ENCODE measurements around the gene SMIM44. TPM values are rescaled to one million over a fixed set of nuclear protein-coding genes. Genes with fewer than 3 reads are reported as not detected.
"Not testable (repeated sequence)": the region's sequence is repeated elsewhere in the genome, so short reads cannot be mapped to it uniquely, and the experiment has no call there.

SMIM44 gene
- total and polyA plus RNA-seq, 2 donors (not counting 1 experiment from before 2014, with no cell fraction given) = not detected

GRCh38 chr19:3455393-3455955 lies 27.8 kb downstream of the SMIM44 start:
- no peak overlapping the region for H2AFZ ChIP-seq (ENCODE audit: low read length)
- no peaks in the 10 kb centered on the region for H4K20me1 ChIP-seq (ENCODE audit: control insufficient read depth, extremely low read depth, insufficient read depth, low read length)
- H3K27ac ChIP-seq (ENCODE audit: insufficient read depth, low read length) = no peak overlapping the region
- peaks cover 25% of the 10 kb centered on the region for H3K4me1 ChIP-seq (ENCODE audit: control insufficient read depth, extremely low read depth, insufficient read depth, low read length)
- DNase-seq (ENCODE audit: low read depth in 2 of 2) = no peak
- peaks cover 35% of the 10 kb centered on the region for H3K79me2 ChIP-seq (ENCODE audit: control insufficient read depth, insufficient read depth, low read length)
- H3K9me3 ChIP-seq (ENCODE audit: control insufficient read depth, insufficient read depth, low read depth, low read length) = no peaks in the 10 kb centered on the region
- no peak overlapping the region for H3K4me3 ChIP-seq (replicated peaks in 1 of 4; ENCODE audit: control extremely low read depth in 1 of 4, insufficient read depth in 1 of 4, low read depth in 3 of 4, low read length in 4 of 4)
- H3K27me3 ChIP-seq (ENCODE audit: control insufficient read depth, insufficient read depth, low read length) = no peaks in the 10 kb centered on the region
- H3K9ac ChIP-seq (ENCODE audit: insufficient read depth, low read length) = no peak overlapping the region
- no peak overlapping the region for H3K4me2 ChIP-seq (ENCODE audit: extremely low read depth, insufficient read depth, low read length)
- H3K36me3 ChIP-seq (ENCODE audit: control insufficient read depth, insufficient read depth, low read length) = peaks cover 34% of the 10 kb centered on the region
- TF ChIP-seq CTCF (conservative IDR thresholded peaks at IDR 0.05 in 1 of 2, IDR thresholded peaks at IDR 0.05 in 1 of 2; ENCODE audit: low read depth in 1 of 2, low read length in 2 of 2) = no peak
- TF ChIP-seq EZH2 (IDR thresholded peaks at IDR 0.05; ENCODE audit: low read length, missing control alignments) = no peak

- Histone ChIP-seq H3K4me2 (ENCODE audit: extremely low read depth, insufficient read depth, low read length) (no peak overlapping the region), H2AFZ (ENCODE audit: low read length) (no peak overlapping the region), H3K36me3 (ENCODE audit: control insufficient read depth, insufficient read depth, low read length) (peaks cover 32% of the 10 kb centered on the region), H3K27ac (ENCODE audit: insufficient read depth, low read length) (no peak overlapping the region), H3K79me2 (ENCODE audit: control insufficient read depth, insufficient read depth, low read length) (peaks cover 32% of the 10 kb centered on the region), H3K9ac (ENCODE audit: insufficient read depth, low read length) (no peak overlapping the region), H3K4me3 (replicated peaks in 1 of 4; ENCODE audit: control extremely low read depth in 1 of 4, insufficient read depth in 1 of 4, low read depth in 3 of 4, low read length in 4 of 4) (no peak overlapping the region), H3K9me3 (ENCODE audit: control insufficient read depth, insufficient read depth, low read depth, low read length) (no peaks in the 10 kb centered on the region), H3K27me3 (ENCODE audit: control insufficient read depth, insufficient read depth, low read length) (no peaks in the 10 kb centered on the region), H3K4me1 (ENCODE audit: control insufficient read depth, extremely low read depth, insufficient read depth, low read length) (peaks cover 22% of the 10 kb centered on the region), H4K20me1 (ENCODE audit: control insufficient read depth, extremely low read depth, insufficient read depth, low read length) (no peaks in the 10 kb centered on the region)
- TF ChIP-seq EZH2 (IDR thresholded peaks at IDR 0.05; ENCODE audit: low read length, missing control alignments) = no peak
- no peak for TF ChIP-seq CTCF (conservative IDR thresholded peaks at IDR 0.05 in 1 of 2, IDR thresholded peaks at IDR 0.05 in 1 of 2; ENCODE audit: low read depth in 1 of 2, low read length in 2 of 2)
- DNase-seq (ENCODE audit: low read depth in 2 of 2) = no peak
These were observed 28.4 kb downstream of the SMIM44 start for GRCh38 chr19:3454656-3455392.

- no peak for TF ChIP-seq EZH2 (IDR thresholded peaks at IDR 0.05; ENCODE audit: low read length, missing control alignments)
- no peak for TF ChIP-seq CTCF (conservative IDR thresholded peaks at IDR 0.05 in 1 of 2, IDR thresholded peaks at IDR 0.05 in 1 of 2; ENCODE audit: low read depth in 1 of 2, low read length in 2 of 2)
- peaks cover 14% of the 10 kb centered on the region for H3K4me1 ChIP-seq (ENCODE audit: control insufficient read depth, extremely low read depth, insufficient read depth, low read length)
- no peak for DNase-seq (ENCODE audit: low read depth in 2 of 2)
- peaks cover 36% of the 10 kb centered on the region for H3K36me3 ChIP-seq (ENCODE audit: control insufficient read depth, insufficient read depth, low read length)
- H3K79me2 ChIP-seq (ENCODE audit: control insufficient read depth, insufficient read depth, low read length) = peaks cover 32% of the 10 kb centered on the region
- no peaks in the 10 kb centered on the region for H3K9me3 ChIP-seq (ENCODE audit: control insufficient read depth, insufficient read depth, low read depth, low read length)
- H2AFZ ChIP-seq (ENCODE audit: low read length) = no peak overlapping the region
- H3K9ac ChIP-seq (ENCODE audit: insufficient read depth, low read length) = no peak overlapping the region
- H3K27me3 ChIP-seq (ENCODE audit: control insufficient read depth, insufficient read depth, low read length) = no peaks in the 10 kb centered on the region
- no peaks in the 10 kb centered on the region for H4K20me1 ChIP-seq (ENCODE audit: control insufficient read depth, extremely low read depth, insufficient read depth, low read length)
- H3K27ac ChIP-seq (ENCODE audit: insufficient read depth, low read length) = no peak overlapping the region
- H3K4me3 ChIP-seq (replicated peaks in 1 of 4; ENCODE audit: control extremely low read depth in 1 of 4, insufficient read depth in 1 of 4, low read depth in 3 of 4, low read length in 4 of 4) = no peak overlapping the region
- no peak overlapping the region for H3K4me2 ChIP-seq (ENCODE audit: extremely low read depth, insufficient read depth, low read length)
These were observed 29.4 kb downstream of the SMIM44 start for GRCh38 chr19:3453840-3454239.

- Histone ChIP-seq H3K79me2 (ENCODE audit: control insufficient read depth, insufficient read depth, low read length) (peaks cover 32% of the 10 kb centered on the region), H3K36me3 (ENCODE audit: control insufficient read depth, insufficient read depth, low read length) (peaks cover 38% of the 10 kb centered on the region)
- H3K9ac ChIP-seq (ENCODE audit: insufficient read depth, low read length); DNase-seq (ENCODE audit: low read depth in 2 of 2); H2AFZ ChIP-seq (ENCODE audit: low read length); H3K4me3 ChIP-seq (replicated peaks in 1 of 4; ENCODE audit: control extremely low read depth in 1 of 4, insufficient read depth in 1 of 4, low read depth in 3 of 4, low read length in 4 of 4); H3K9me3 ChIP-seq (ENCODE audit: control insufficient read depth, insufficient read depth, low read depth, low read length); H3K4me1 ChIP-seq (ENCODE audit: control insufficient read depth, extremely low read depth, insufficient read depth, low read length); H3K27me3 ChIP-seq (ENCODE audit: control insufficient read depth, insufficient read depth, low read length); H3K4me2 ChIP-seq (ENCODE audit: extremely low read depth, insufficient read depth, low read length); H3K27ac ChIP-seq (ENCODE audit: insufficient read depth, low read length); H4K20me1 ChIP-seq (ENCODE audit: control insufficient read depth, extremely low read depth, insufficient read depth, low read length): not testable (repeated sequence)
These were observed 30.4 kb downstream of the SMIM44 start for GRCh38 chr19:3452942-3453214.
